Thyroid gland (tissue), 4 donors: ENCODE measurements around the gene ZNF580.

ENCODE experiments used
- POLR2A ChIP-seq, 2 donors: fragments of 450-650 bp; IDR thresholded peaks; one replicate each; pipeline ENCODE4 v1.6.1; 2017; ENCODE audit warnings: antibody characterized with exemption in 2 of 2, mild to moderate bottlenecking in 2 of 2, moderate library complexity in 1 of 2
- TF ChIP-seq, protein P1 (sequence below), 6 experiments: fragments of 200-600 bp in 3 of 6; fragments of 450-650 bp in 3 of 6; sonication (generic) in 3 of 6; IDR thresholded peaks; one replicate each; pipeline ENCODE4 v1.5.1; 2016 to 2019; ENCODE audit warnings: antibody characterized with exemption in 6 of 6, mild to moderate bottlenecking in 2 of 6, inconsistent platforms in 1 of 6, moderate library complexity in 1 of 6

DNA sequence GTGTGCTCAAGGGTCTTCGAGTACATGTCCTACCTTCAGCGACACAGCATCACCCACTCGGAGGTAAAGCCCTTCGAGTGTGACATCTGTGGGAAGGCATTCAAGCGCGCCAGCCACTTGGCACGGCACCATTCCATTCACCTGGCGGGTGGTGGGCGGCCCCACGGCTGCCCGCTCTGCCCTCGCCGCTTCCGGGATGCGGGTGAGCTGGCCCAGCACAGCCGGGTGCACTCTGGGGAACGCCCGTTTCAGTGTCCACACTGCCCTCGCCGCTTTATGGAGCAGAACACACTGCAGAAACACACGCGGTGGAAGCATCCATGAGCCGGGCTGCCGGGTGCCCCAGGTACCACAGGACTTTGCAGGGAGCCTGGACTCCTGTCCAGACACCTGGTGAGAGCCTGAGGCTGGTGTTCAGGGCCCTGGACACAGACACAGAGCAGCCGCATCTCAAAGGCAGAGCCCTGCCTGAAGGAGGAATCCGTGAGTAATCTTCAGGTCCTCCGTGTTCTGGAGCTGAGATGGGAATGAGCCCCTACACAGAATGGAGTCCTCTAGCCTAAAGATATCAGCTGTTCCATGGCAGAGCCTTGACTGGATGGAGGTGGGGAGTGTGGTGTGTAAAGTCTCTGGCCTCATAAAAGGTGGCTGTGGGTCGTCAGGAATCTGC lies 4.2 kb downstream of the ZNF580 start:
- TF ChIP-seq, protein P1, sequence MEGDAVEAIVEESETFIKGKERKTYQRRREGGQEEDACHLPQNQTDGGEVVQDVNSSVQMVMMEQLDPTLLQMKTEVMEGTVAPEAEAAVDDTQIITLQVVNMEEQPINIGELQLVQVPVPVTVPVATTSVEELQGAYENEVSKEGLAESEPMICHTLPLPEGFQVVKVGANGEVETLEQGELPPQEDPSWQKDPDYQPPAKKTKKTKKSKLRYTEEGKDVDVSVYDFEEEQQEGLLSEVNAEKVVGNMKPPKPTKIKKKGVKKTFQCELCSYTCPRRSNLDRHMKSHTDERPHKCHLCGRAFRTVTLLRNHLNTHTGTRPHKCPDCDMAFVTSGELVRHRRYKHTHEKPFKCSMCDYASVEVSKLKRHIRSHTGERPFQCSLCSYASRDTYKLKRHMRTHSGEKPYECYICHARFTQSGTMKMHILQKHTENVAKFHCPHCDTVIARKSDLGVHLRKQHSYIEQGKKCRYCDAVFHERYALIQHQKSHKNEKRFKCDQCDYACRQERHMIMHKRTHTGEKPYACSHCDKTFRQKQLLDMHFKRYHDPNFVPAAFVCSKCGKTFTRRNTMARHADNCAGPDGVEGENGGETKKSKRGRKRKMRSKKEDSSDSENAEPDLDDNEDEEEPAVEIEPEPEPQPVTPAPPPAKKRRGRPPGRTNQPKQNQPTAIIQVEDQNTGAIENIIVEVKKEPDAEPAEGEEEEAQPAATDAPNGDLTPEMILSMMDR (IDR thresholded peaks at IDR 0.05): no peak
- TF ChIP-seq POLR2A (IDR thresholded peaks at IDR 0.05): no peak
